Heart left ventricle (tissue), 16 donors: ENCODE results near the gene CNIH3. TPM values are rescaled to one million over a fixed set of nuclear protein-coding genes. Genes with fewer than 3 reads are reported as not detected.

Source experiments
- ATAC-seq, 4 donors: fragments of 200-7000 bp; cut with Tn5 transposase; one replicate each; pipeline ENCODE4 v1.9.1; 2020 to 2022; ENCODE audit warnings: moderate library complexity in 4 of 4, mild to moderate bottlenecking in 3 of 4, moderate number of reproducible peaks in 1 of 4
- DNase-seq, 5 donors: peaks; one replicate each; pipeline ENCODE4 v3.0.0-alpha.2; 2020
- H3K27ac ChIP-seq, 12 donors: fragments of 200-600 bp; sonication (generic) in 4 of 12; one replicate each; pipeline versions ENCODE4 v1.5.0 to v1.8.0; 2016 to 2022; ENCODE audit warnings: mild to moderate bottlenecking in 2 of 12
- H3K27me3 ChIP-seq, 9 donors: fragments of 200-600 bp; sonication (generic) in 2 of 9; one replicate each; pipeline versions ENCODE4 v1.5.1 to v1.8.0; 2016 to 2022; ENCODE audit warnings: mild to moderate bottlenecking in 3 of 9
- H3K36me3 ChIP-seq, 9 donors: fragments of 200-600 bp; sonication (generic) in 2 of 9; one replicate each; pipeline versions ENCODE4 v1.5.0 to v1.8.0; 2018 to 2022; ENCODE audit warnings: mild to moderate bottlenecking in 2 of 9
- H3K4me1 ChIP-seq, 12 donors: fragments of 200-600 bp; sonication (generic) in 4 of 12; one replicate each; pipeline versions ENCODE4 v1.5.0 to v1.8.0; 2016 to 2022; ENCODE audit warnings: mild to moderate bottlenecking in 3 of 12
- H3K4me3 ChIP-seq, 12 donors: fragments of 200-600 bp; sonication (generic) in 4 of 12; one replicate each; pipeline versions ENCODE4 v1.5.0 to v1.8.0; 2017 to 2022; ENCODE audit warnings: mild to moderate bottlenecking in 9 of 12, moderate library complexity in 4 of 12
- H3K9me3 ChIP-seq, 12 donors: fragments of 200-600 bp; sonication (generic) in 4 of 12; one replicate each; pipeline versions ENCODE4 v1.5.0 to v1.8.0; 2016 to 2022; ENCODE audit warnings: mild to moderate bottlenecking in 1 of 12
- POLR2A ChIP-seq, 2 donors: fragments of 450-650 bp; IDR thresholded peaks; one replicate each; pipeline ENCODE4 v1.6.1; 2017; ENCODE audit warnings: antibody characterized with exemption in 2 of 2, mild to moderate bottlenecking in 2 of 2, moderate library complexity in 2 of 2
- WGBS, 4 donors: extraction: QIAGEN DNeasy Blood & Tissue Kit in 2 of 4; methylation state at CpG; one replicate each; pipeline versions ENCODE4 v1.1.5 to v1.1.7; 2013 to 2018; 5-methylcytosine and 5-hydroxymethylcytosine counted together
- intact Hi-C, 10 donors: fragments of 100-400 bp; cut with DNase I; formaldehyde crosslinking; loops; one replicate each; pipeline versions ENCODE4 v1.11.1 to v1.14.2; 2022
- polyA plus RNA-seq, 2 donors: library from polyadenylated mRNA; stranded (reverse); fragments of 200-250 nt; gene quantifications; one replicate each; pipeline ENCODE4 v1.2.3, GENCODE V29; 2013
- total RNA-seq, 9 donors: library from RNA; depleted of rRNA in 2 of 9; stranded (reverse); fragments of >200 nt in 2 of 9; fragmentation: NEBNext Ultra II Directional in 3 of 9; extraction: Animal tissue kit (Norgen Biotek cat#: 25700) in 3 of 9; gene quantifications; one replicate each; pipeline versions ENCODE4 v1.1.0 to v1.2.4, GENCODE V29; 2016 to 2023
- TF ChIP-seq, protein P1 (sequence below), 12 donors: fragments of 200-600 bp; sonication (generic) in 4 of 12; IDR thresholded peaks; one replicate each; pipeline versions ENCODE4 v1.5.0 to v1.8.0; 2018 to 2022; ENCODE audit warnings: antibody characterized with exemption in 12 of 12, mild to moderate bottlenecking in 5 of 12
- donor health status: ischemic (EF 13 %, LVEDD 7.1; RV severe dilation, severe dysfunction).
- donor health status: healthy with polysubstance abuse.
- donor health status: DM: no; HTN: yes; CAD: no.
- donor health status: DM: no; HTN: no; CAD: no.
- donor health status: ischemic (EF 25% LVEDD 6.9; RV normal size, moderate dysfunction).
- donor health status: ischemic (EF 25% LVEDD 5.7; RV mildly dilated, moderate dysfunction).
- donor health status: healthy.
- donor health status: DM: yes; HTN: yes; CAD: no.
- donor health status: ischemic (EF 35%, LVEDD 5.7; RV mildly dilated, moderate dysfunction).
- donor health status: nonischemic (EF 11% LVEDD 7.7; RV severe dilation, severe dysfunction).
- donor health status: DM: yes; HTN: yes; CAD: no.
- donor health status: PGD.
- donor health status: ischemic (EF 29% LVEDD 5.4; RV normal size, mild dysfunction).
- donor health status: nonischemic (EF 23%, LVEDD 6.1; RV moderate dilation, normal function).

Gene CNIH3
- total and polyA plus RNA-seq, 11 donors, result 0.34 to 2.6 (median 0.62) TPM; not detected in 2

DNA sequence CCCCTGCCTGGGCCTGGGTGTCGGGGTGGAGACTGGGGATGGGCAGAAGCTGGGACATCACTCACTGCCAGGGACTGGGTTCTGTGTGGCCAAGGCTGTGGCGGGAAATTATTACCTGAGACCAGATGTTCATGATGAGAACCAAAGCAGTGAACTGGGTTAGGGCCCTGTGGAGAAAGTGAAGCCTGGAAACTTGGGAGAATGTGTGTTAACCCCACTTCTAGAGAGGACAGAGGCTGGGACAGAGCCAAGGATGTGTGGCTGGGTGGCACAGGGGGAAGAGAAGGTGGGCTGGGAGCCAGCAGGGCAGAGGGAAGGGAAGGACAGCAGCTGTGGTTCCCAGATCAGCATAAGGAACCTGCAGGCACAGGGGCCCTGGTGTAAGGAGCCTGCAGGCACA is 31.3 kb downstream of the CNIH3 start:
- DNase-seq, result no peak
- TF ChIP-seq POLR2A (IDR thresholded peaks at IDR 0.05), result no peak
- TF ChIP-seq, protein P1, sequence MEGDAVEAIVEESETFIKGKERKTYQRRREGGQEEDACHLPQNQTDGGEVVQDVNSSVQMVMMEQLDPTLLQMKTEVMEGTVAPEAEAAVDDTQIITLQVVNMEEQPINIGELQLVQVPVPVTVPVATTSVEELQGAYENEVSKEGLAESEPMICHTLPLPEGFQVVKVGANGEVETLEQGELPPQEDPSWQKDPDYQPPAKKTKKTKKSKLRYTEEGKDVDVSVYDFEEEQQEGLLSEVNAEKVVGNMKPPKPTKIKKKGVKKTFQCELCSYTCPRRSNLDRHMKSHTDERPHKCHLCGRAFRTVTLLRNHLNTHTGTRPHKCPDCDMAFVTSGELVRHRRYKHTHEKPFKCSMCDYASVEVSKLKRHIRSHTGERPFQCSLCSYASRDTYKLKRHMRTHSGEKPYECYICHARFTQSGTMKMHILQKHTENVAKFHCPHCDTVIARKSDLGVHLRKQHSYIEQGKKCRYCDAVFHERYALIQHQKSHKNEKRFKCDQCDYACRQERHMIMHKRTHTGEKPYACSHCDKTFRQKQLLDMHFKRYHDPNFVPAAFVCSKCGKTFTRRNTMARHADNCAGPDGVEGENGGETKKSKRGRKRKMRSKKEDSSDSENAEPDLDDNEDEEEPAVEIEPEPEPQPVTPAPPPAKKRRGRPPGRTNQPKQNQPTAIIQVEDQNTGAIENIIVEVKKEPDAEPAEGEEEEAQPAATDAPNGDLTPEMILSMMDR (IDR thresholded peaks at IDR 0.05), result no peak
- no peaks in the 10 kb centered on the region for H3K9me3 ChIP-seq
- intact Hi-C loops, result loop anchor here in 8 of 10 donors (2.0 to 10.0 kb wide), 5 partner anchors 133 to 277 kb away; partner anchors contain the start of gene DNAH14 (in 3 of the 8)
- no peak overlapping the region for H3K27ac ChIP-seq
- 93 to 100% (median 95%) methylated on average over 2 of the region's 2 CpGs for WGBS, 4 donors
- H3K4me3 ChIP-seq, result no peak overlapping the region
- ATAC-seq, result no peak
- no peaks in the 10 kb centered on the region for H3K27me3 ChIP-seq
- H3K4me1 ChIP-seq, result peaks cover 0 to 10% (median 0%) of the 10 kb centered on the region in 12 donors
- no peaks in the 10 kb centered on the region for H3K36me3 ChIP-seq

DNA sequence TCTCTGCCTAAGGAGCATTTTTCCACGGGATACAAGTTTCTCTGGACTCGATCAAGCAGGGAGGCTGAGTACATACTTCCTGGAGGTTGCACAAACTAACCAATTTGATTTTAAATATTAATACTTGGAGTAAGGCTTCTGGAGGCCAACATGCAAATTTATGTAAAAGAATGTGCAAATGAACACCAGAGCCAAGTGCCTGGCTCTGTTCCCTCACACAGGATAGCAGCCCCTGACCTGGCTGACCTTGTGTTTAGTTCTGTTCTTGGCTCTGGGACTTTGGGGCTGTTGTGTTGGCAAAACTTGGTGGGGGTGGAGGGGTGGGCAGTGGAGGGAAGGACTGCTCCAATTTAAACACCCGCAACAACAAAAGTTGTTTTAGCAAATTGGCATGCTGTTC is 34.2 kb downstream of the CNIH3 start:
- 46 to 83% (median 78%) methylated on average over 3 of the region's 3 CpGs for WGBS, 4 donors
- intact Hi-C loops, result no loop called here
- Histone ChIP-seq H3K4me1 (peaks cover 0 to 4% (median 0%) of the 10 kb centered on the region in 12 donors), H3K27ac (no peak overlapping the region), H3K4me3 (no peak overlapping the region), H3K36me3 (no peaks in the 10 kb centered on the region), H3K9me3 (no peaks in the 10 kb centered on the region), H3K27me3 (no peaks in the 10 kb centered on the region)
- ATAC-seq (no peak), DNase-seq (no peak)
- TF ChIP-seq, protein P1 (IDR thresholded peaks at IDR 0.05), result no peak
- TF ChIP-seq POLR2A (IDR thresholded peaks at IDR 0.05), result no peak

DNA sequence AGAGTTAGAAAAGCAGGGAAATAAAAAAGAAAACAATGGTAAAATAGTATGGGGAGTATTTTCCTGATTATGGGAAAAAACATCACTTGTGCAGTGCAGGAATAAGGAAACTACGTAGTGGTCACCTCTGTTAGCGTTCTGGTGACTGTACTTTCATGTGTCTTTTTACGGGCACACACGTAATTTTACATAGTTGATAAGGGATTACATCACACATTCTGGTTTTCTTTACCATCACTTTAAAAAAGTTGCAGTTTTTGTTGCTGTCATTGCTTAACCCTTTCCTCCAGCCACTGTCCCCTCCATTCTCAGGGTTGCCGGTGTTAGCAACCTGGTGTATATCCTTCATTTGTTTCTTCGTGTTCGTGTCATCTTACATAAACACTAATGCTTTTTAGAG is 35.1 kb downstream of the CNIH3 start:
- Histone ChIP-seq H3K4me1 (peaks cover 0 to 4% (median 0%) of the 10 kb centered on the region in 12 donors), H3K27ac (no peak overlapping the region), H3K9me3 (no peaks in the 10 kb centered on the region), H3K36me3 (no peaks in the 10 kb centered on the region), H3K27me3 (no peaks in the 10 kb centered on the region), H3K4me3 (no peak overlapping the region)
- DNase-seq (no peak), ATAC-seq (no peak)
- TF ChIP-seq, protein P1 (IDR thresholded peaks at IDR 0.05), result no peak
- no peak for TF ChIP-seq POLR2A (IDR thresholded peaks at IDR 0.05)
- WGBS, 4 donors, result 90 to 94% (median 91%) methylated on average over 7 of the region's 7 CpGs
- intact Hi-C loops, result no loop called here

DNA sequence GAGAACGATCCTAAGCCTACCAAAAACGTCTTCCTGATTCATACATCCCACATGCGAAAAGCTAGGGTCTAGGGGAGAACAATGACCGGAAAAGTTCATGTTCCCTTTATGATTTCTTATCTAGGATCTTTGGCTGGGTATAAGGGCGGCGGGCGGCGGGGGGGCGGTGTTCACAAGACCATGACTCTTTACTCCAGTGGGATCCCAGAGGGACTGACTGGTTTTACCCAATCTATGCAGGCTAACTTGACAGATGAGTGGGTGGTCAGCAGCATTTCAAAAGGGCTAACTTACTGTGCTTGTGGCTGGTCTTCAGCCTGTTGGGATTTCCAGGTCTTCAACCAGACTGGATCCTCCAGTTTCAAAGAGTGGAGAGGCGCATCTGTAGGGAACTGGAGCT is 40.3 kb downstream of the CNIH3 start:
- TF ChIP-seq, protein P1 (IDR thresholded peaks at IDR 0.05), result no peak
- no peak for TF ChIP-seq POLR2A (IDR thresholded peaks at IDR 0.05)
- Histone ChIP-seq H3K27ac (no peak overlapping the region), H3K4me3 (no peak overlapping the region), H3K27me3 (no peaks in the 10 kb centered on the region), H3K9me3 (no peaks in the 10 kb centered on the region), H3K36me3 (no peaks in the 10 kb centered on the region), H3K4me1 (no peaks in the 10 kb centered on the region)
- ATAC-seq, result no peak
- WGBS, 4 donors, result 82 to 94% (median 88%) methylated on average over 10 of the region's 10 CpGs
- DNase-seq, result no peak
- intact Hi-C loops, result no loop called here
